Fibroblast of lung (primary cell): ENCODE data around the gene AHCYL1. TPM values are rescaled to one million over a fixed set of nuclear protein-coding genes. Genes with fewer than 3 reads are reported as not detected.
A peak's percentile ranks its signal among the peaks of the same experiment; 100 is the strongest.

Experiments
- DNase-seq, 2 donors: peaks; one replicate each; pipeline versions ENCODE4 v3.0.0 to v3.0.0-alpha.2; 2010; ENCODE audit warnings: low read depth in 2 of 2
- H2AFZ ChIP-seq: 2 replicates; pipeline ENCODE4 v1.5.1; 2012; ENCODE audit warnings: low read length, control low read depth, inconsistent platforms
- H3K27ac ChIP-seq: 2 replicates; pipeline ENCODE4 v1.5.1; 2011; ENCODE audit warnings: low read length, control low read depth; ENCODE audit not compliant: insufficient read depth
- H3K27me3 ChIP-seq: 2 replicates; pipeline ENCODE4 v1.5.1; 2011; ENCODE audit warnings: mild to moderate bottlenecking, low read length; ENCODE audit not compliant: control insufficient read depth, insufficient read depth
- H3K36me3 ChIP-seq: 2 replicates; pipeline ENCODE4 v1.5.1; 2011; ENCODE audit warnings: low read length; ENCODE audit not compliant: control insufficient read depth, insufficient read depth
- H3K4me1 ChIP-seq: 2 replicates; pipeline ENCODE4 v1.5.1; 2011; ENCODE audit warnings: low read length; ENCODE audit not compliant: control insufficient read depth, insufficient read depth; ENCODE audit errors: extremely low read depth
- H3K4me2 ChIP-seq: 2 replicates; pipeline ENCODE4 v1.5.1; 2011; ENCODE audit warnings: low read length, control low read depth; ENCODE audit not compliant: insufficient read depth; ENCODE audit errors: extremely low read depth
- H3K4me3 ChIP-seq, 4 experiments: fragments of 200-600 bp in 1 of 4; sonication (generic) in 1 of 4; replicated peaks in 1 of 4; 2 replicates each; pipeline ENCODE4 v1.5.1; 2011 to 2016; ENCODE audit warnings: low read length in 4 of 4, low read depth in 3 of 4, mild to moderate bottlenecking in 3 of 4, control low read depth in 2 of 4, inconsistent platforms in 1 of 4, mixed read lengths in 1 of 4; ENCODE audit not compliant: insufficient read depth in 1 of 4; ENCODE audit errors: control extremely low read depth in 1 of 4
- H3K79me2 ChIP-seq: 2 replicates; pipeline ENCODE4 v1.5.1; 2012; ENCODE audit warnings: mild to moderate bottlenecking, low read length, inconsistent platforms; ENCODE audit not compliant: control insufficient read depth, insufficient read depth
- H3K9ac ChIP-seq: 2 replicates; pipeline ENCODE4 v1.5.1; 2011; ENCODE audit warnings: mild to moderate bottlenecking, low read length, control low read depth; ENCODE audit not compliant: insufficient read depth
- H3K9me3 ChIP-seq: 2 replicates; pipeline ENCODE4 v1.5.1; 2012; ENCODE audit warnings: low read depth, low read length; ENCODE audit not compliant: control insufficient read depth, insufficient read depth
- H4K20me1 ChIP-seq: 2 replicates; pipeline ENCODE4 v1.5.1; 2011; ENCODE audit warnings: low read length; ENCODE audit not compliant: control insufficient read depth, insufficient read depth; ENCODE audit errors: extremely low read depth
- EZH2 ChIP-seq: IDR thresholded peaks from 2 replicates; pipeline ENCODE4 v1.5.1; 2012; ENCODE audit warnings: low read length, control low read depth, mild to moderate bottlenecking; ENCODE audit errors: missing control alignments
- polyA minus RNA-seq: library from RNA; depleted of rRNA, polyadenylated mRNA; stranded (reverse); fragments of >200 nt; gene quantifications from 2 replicates; pipeline ENCODE4 v1.2.3, GENCODE V29; 2011; ENCODE audit warnings: low replicate concordance
- polyA plus RNA-seq, 2 donors: library from polyadenylated mRNA; depleted of rRNA in 1 of 2; stranded (reverse) in 1 of 2; unstranded in 1 of 2; fragments of >200 nt; gene quantifications; 2 replicates each; pipeline ENCODE4 v1.2.1, GENCODE V29; 2011 to 2012; ENCODE audit warnings: missing spikeins in 1 of 2
- total RNA-seq: library from RNA; depleted of rRNA; stranded (reverse); fragments of >200 nt; gene quantifications from 2 replicates; pipeline ENCODE4 v1.2.1, GENCODE V29; 2014
- TF ChIP-seq, protein P1 (sequence below), 2 donors: IDR thresholded peaks in 1 of 2; conservative IDR thresholded peaks in 1 of 2; 1 replicate in 1 of 2; 2 replicates in 1 of 2; pipeline ENCODE4 v1.5.1; 2011 to 2012; ENCODE audit warnings: low read length in 2 of 2, control low read depth in 1 of 2, inconsistent platforms in 1 of 2, low read depth in 1 of 2, mild to moderate bottlenecking in 1 of 2

The AHCYL1 gene
- 60.1 and 70.5 TPM in 2 replicates for total RNA-seq
- polyA plus RNA-seq: 73.4 and 83.3 TPM in 2 replicates
- 59.5 and 77.1 TPM in 2 replicates for polyA plus RNA-seq (2012)
- 116 and 133 TPM in 2 replicates for polyA minus RNA-seq

DNA sequence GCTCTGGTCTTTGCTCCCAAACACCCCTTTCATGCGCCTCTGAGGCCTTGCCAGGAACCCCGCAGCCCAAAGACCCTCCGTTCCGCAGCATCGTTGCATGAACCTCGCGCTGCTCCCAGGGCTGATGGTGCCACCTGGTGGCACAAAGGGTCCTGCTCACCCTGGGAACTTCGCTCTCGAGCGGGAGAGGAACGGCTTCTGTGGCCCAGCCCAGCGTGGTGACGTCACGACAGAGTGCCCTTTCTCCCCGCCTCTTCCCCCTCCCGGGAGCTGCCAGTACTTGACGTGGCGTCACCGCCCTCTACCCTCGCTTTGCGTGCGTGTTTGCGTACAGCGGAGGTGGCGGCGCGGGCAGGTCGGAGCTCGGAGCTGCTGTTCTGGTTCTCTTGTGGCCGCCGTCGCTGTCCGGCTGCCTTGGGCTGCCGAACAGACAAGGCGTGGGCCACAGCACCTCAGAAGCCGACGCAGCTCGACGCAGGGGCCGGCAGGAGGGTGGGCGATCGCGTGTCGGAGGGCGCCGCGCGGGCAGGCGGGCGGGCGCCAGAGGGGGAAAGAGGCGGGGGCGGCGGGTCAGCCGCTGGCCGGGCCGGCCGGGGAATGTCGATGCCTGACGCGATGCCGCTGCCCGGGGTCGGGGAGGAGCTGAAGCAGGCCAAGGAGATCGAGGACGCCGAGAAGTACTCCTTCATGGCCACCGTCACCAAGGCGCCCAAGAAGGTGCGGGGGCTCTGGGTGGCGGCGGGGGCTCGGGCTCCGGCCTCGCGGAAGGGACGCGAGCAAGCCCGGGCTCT lies at the start of gene AHCYL1:
TSS of gene AHCYL1 (plus strand) at position 310 of the 791 bp plus-strand sequence. CDS start at position 598, 288 bp downstream.
- Histone ChIP-seq H2AFZ (peak within 1 kb of the TSS; percentile 71), H3K36me3 (no peaks in the 10 kb centered on the region), H4K20me1 (no peaks in the 10 kb centered on the region), H3K79me2 (peaks cover 37% of the 10 kb centered on the region), H3K9me3 (no peaks in the 10 kb centered on the region), H3K4me2 (peak within 1 kb of the TSS; percentile 96), H3K4me3 (peak within 1 kb of the TSS; percentile 82 to 90 (median 89)), H3K27me3 (no peaks in the 10 kb centered on the region), H3K4me1 (peaks cover 12% of the 10 kb centered on the region), H3K9ac (peak within 1 kb of the TSS; percentile 99), H3K27ac (peak within 1 kb of the TSS; percentile 97)
- TF ChIP-seq, protein P1, sequence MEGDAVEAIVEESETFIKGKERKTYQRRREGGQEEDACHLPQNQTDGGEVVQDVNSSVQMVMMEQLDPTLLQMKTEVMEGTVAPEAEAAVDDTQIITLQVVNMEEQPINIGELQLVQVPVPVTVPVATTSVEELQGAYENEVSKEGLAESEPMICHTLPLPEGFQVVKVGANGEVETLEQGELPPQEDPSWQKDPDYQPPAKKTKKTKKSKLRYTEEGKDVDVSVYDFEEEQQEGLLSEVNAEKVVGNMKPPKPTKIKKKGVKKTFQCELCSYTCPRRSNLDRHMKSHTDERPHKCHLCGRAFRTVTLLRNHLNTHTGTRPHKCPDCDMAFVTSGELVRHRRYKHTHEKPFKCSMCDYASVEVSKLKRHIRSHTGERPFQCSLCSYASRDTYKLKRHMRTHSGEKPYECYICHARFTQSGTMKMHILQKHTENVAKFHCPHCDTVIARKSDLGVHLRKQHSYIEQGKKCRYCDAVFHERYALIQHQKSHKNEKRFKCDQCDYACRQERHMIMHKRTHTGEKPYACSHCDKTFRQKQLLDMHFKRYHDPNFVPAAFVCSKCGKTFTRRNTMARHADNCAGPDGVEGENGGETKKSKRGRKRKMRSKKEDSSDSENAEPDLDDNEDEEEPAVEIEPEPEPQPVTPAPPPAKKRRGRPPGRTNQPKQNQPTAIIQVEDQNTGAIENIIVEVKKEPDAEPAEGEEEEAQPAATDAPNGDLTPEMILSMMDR (conservative IDR thresholded peaks at IDR 0.05 in 1 of 2, IDR thresholded peaks at IDR 0.05 in 1 of 2; ENCODE audit: low read depth in 1 of 2, low read length in 2 of 2): peak; percentile 87 to 98
- no peak for TF ChIP-seq EZH2
- DNase-seq: peak; percentile 98

DNA sequence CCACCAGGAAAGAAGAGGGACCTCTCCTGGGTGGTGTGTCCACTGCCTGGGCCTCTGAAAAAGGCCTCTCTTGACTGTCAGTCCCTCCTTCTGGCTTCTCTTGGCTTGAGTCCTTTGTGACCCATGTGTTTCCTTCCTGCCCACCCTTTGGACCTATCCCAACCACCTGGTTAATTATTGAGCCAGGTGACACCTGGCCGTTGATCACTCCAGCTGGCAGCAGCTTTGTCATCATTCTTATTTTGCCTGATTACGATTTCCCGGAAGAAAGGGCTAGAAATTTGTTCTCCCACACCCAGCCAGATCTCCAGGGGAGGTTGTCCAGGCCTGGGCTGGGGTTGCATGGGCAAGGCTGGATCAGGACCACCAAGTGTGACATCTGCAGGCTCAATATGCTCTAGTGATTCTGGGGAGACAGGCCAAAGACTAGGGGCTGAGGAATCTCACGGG lies 49.1 kb upstream of the AHCYL1 start:
- no peaks in the 10 kb centered on the region for H3K79me2 ChIP-seq
- H4K20me1 ChIP-seq: no peaks in the 10 kb centered on the region
- H3K4me3 ChIP-seq: no peak overlapping the region
- no peak overlapping the region for H3K4me2 ChIP-seq
- no peaks in the 10 kb centered on the region for H3K9me3 ChIP-seq
- no peaks in the 10 kb centered on the region for H3K36me3 ChIP-seq
- peaks cover 13% of the 10 kb centered on the region for H3K4me1 ChIP-seq
- DNase-seq: no peak
- H2AFZ ChIP-seq: no peak overlapping the region
- H3K27me3 ChIP-seq: no peaks in the 10 kb centered on the region
- H3K9ac ChIP-seq: no peak overlapping the region
- no peak for TF ChIP-seq EZH2
- TF ChIP-seq, protein P1 (conservative IDR thresholded peaks at IDR 0.05 in 1 of 2, IDR thresholded peaks at IDR 0.05 in 1 of 2; ENCODE audit: low read depth in 1 of 2, low read length in 2 of 2): no peak
- no peak overlapping the region for H3K27ac ChIP-seq

DNA sequence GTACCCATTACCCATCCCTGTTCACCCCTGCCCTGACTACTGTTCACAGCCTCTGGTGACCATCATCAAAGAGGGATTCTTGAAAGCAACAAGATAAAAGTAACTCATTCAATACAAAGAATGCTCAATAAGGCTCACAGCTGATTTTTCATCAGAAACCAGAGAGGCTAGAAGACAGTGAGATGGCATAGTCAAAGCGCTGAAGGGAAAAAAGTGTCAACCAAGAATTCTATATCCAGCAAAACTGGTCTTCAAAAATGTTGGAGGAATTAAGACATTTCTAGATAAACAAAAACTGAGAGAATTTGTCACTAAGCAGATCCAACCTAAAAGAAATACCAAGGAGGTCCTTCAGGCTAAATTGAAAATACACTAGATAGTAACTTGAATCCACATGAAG lies 46.8 kb upstream of the AHCYL1 start:
- Histone ChIP-seq H3K9me3 (no peaks in the 10 kb centered on the region), H4K20me1 (no peaks in the 10 kb centered on the region), H3K79me2 (no peaks in the 10 kb centered on the region), H3K27ac (no peak overlapping the region), H3K4me3 (no peak overlapping the region), H3K36me3 (no peaks in the 10 kb centered on the region), H3K4me1 (peaks cover 8% of the 10 kb centered on the region), H3K4me2 (no peak overlapping the region), H3K9ac (no peak overlapping the region), H3K27me3 (no peaks in the 10 kb centered on the region), H2AFZ (no peak overlapping the region)
- TF ChIP-seq, protein P1 (conservative IDR thresholded peaks at IDR 0.05 in 1 of 2, IDR thresholded peaks at IDR 0.05 in 1 of 2; ENCODE audit: low read depth in 1 of 2, low read length in 2 of 2): no peak
- no peak for TF ChIP-seq EZH2
- DNase-seq: no peak
